Measurements from ENCODE around the gene FAM219A.

DNA sequence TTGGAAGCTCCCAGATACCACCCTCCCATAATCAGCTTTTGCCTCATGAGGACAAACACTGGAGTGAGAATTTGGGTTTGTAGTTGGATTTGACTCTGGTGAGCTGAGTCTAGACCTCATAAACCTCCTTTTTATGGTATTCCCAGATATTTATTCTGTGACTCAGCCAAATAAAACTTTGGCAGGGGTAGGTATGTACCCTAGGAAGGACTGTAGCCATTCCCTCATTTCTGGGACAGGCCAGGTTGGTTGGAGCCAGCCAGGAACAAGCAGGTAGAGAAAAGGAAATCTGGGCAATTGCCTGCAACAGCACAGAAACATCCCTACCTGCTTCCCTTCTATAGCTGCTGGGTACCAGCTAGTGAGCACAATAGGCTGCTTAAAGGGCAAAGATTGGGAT lies 45.0 kb upstream of the FAM219A start:
- TF ChIP-seq, protein P1, sequence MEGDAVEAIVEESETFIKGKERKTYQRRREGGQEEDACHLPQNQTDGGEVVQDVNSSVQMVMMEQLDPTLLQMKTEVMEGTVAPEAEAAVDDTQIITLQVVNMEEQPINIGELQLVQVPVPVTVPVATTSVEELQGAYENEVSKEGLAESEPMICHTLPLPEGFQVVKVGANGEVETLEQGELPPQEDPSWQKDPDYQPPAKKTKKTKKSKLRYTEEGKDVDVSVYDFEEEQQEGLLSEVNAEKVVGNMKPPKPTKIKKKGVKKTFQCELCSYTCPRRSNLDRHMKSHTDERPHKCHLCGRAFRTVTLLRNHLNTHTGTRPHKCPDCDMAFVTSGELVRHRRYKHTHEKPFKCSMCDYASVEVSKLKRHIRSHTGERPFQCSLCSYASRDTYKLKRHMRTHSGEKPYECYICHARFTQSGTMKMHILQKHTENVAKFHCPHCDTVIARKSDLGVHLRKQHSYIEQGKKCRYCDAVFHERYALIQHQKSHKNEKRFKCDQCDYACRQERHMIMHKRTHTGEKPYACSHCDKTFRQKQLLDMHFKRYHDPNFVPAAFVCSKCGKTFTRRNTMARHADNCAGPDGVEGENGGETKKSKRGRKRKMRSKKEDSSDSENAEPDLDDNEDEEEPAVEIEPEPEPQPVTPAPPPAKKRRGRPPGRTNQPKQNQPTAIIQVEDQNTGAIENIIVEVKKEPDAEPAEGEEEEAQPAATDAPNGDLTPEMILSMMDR (IDR thresholded peaks at IDR 0.05; ENCODE audit: low read depth, low read length): no peak
- no peak for TF ChIP-seq POLR2A (IDR thresholded peaks at IDR 0.05; ENCODE audit: extremely low read depth, insufficient read length)
- TF ChIP-seq, protein P2, sequence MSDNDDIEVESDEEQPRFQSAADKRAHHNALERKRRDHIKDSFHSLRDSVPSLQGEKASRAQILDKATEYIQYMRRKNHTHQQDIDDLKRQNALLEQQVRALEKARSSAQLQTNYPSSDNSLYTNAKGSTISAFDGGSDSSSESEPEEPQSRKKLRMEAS (IDR thresholded peaks at IDR 0.05; ENCODE audit: low read depth, low read length): no peak
- TF ChIP-seq MYC (IDR thresholded peaks at IDR 0.05; ENCODE audit: low read depth, low read length): no peak
